PC-3 (cell line): Measurements from ENCODE around the gene AP3S1.

Source experiments
- EZH2 ChIP-seq: fragments of 300-600 bp; sonication (generic); IDR thresholded peaks from one replicate; pipeline ENCODE4 v1.6.1; 2017; ENCODE audit warnings: antibody characterized with exemption, mild to moderate bottlenecking, low read length; ENCODE audit not compliant: unreplicated experiment
- EZH2phosphoT487 ChIP-seq: fragments of 300-600 bp; sonication (generic); IDR thresholded peaks from 2 replicates; pipeline ENCODE4 v1.6.1; 2018; ENCODE audit warnings: mild to moderate bottlenecking, antibody characterized with exemption, low read length, borderline replicate concordance
- TF ChIP-seq, protein P1 (sequence below): fragments of 300-600 bp; sonication (generic); conservative IDR thresholded peaks from 2 replicates; pipeline ENCODE4 v1.5.1; 2017; ENCODE audit warnings: antibody characterized with exemption, low read depth, mild to moderate bottlenecking, low read length

GRCh38 chr5:115809946-115810345 is 31.8 kb upstream of the AP3S1 start:
- TF ChIP-seq, protein P1, sequence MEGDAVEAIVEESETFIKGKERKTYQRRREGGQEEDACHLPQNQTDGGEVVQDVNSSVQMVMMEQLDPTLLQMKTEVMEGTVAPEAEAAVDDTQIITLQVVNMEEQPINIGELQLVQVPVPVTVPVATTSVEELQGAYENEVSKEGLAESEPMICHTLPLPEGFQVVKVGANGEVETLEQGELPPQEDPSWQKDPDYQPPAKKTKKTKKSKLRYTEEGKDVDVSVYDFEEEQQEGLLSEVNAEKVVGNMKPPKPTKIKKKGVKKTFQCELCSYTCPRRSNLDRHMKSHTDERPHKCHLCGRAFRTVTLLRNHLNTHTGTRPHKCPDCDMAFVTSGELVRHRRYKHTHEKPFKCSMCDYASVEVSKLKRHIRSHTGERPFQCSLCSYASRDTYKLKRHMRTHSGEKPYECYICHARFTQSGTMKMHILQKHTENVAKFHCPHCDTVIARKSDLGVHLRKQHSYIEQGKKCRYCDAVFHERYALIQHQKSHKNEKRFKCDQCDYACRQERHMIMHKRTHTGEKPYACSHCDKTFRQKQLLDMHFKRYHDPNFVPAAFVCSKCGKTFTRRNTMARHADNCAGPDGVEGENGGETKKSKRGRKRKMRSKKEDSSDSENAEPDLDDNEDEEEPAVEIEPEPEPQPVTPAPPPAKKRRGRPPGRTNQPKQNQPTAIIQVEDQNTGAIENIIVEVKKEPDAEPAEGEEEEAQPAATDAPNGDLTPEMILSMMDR = no peak
- TF ChIP-seq EZH2 (no peak), EZH2phosphoT487 (no peak)
